Glomerular visceral epithelial cell (primary cell): Measurements from ENCODE around the gene SYNC.
"Not testable (repeated sequence)": the region's sequence is repeated elsewhere in the genome, so short reads cannot be mapped to it uniquely, and the experiment has no call there.

Experiments
- DNase-seq: peaks from one replicate; pipeline ENCODE4 v3.0.0-alpha.2; 2016; ENCODE audit errors: extremely low spot score

Gene SYNC

GRCh38 chr1:32693455-32694174 lies 9.0 kb downstream of the SYNC start:
- DNase-seq, result no peak

GRCh38 chr1:32686387-32686786 lies 16.2 kb downstream of the SYNC start:
- no peak for DNase-seq

GRCh38 chr1:32685498-32685897 lies 17.1 kb downstream of the SYNC start:
- no peak for DNase-seq

- no peak for DNase-seq
Observed at GRCh38 chr1:32684167-32684811, 18.3 kb downstream of the SYNC start.

- no peak for DNase-seq
Observed at GRCh38 chr1:32683397-32683796, 19.2 kb downstream of the SYNC start.

- DNase-seq, result no peak
Observed at GRCh38 chr1:32681999-32682398, 20.6 kb downstream of the SYNC start.

- no peak for DNase-seq
Observed at GRCh38 chr1:32681509-32681908, 21.1 kb downstream of the SYNC start.

GRCh38 chr1:32680642-32681041 lies 21.9 kb downstream of the SYNC start:
- DNase-seq, result no peak

GRCh38 chr1:32679993-32680392 lies 22.6 kb downstream of the SYNC start:
- DNase-seq, result not testable (repeated sequence)

- no peak for DNase-seq
Observed at GRCh38 chr1:32676945-32677344, 25.6 kb downstream of the SYNC start.

GRCh38 chr1:32668716-32669115 lies 33.9 kb downstream of the SYNC start:
- not testable (repeated sequence) for DNase-seq

- peak; percentile 69 for DNase-seq
Observed at GRCh38 chr1:32666901-32667566, 35.5 kb downstream of the SYNC start.

GRCh38 chr1:32665915-32666314 lies 36.7 kb downstream of the SYNC start:
- DNase-seq, result no peak

GRCh38 chr1:32659581-32659980 lies 43.0 kb downstream of the SYNC start:
- no peak for DNase-seq

GRCh38 chr1:32652244-32652962 lies 50.2 kb downstream of the SYNC start:
- no peak for DNase-seq

- peak; percentile 36 for DNase-seq
Observed at GRCh38 chr1:32651461-32652073, 51.0 kb downstream of the SYNC start.

GRCh38 chr1:32650752-32651460 lies 51.7 kb downstream of the SYNC start, which contains the start of gene RBBP4:
Gene RBBP4, plus strand, starts transcription at chr1:32651208. Its CDS starts 99 bp downstream, at chr1:32651307.
- peak; percentile 98 for DNase-seq

GRCh38 chr1:32650248-32650751 lies 52.3 kb downstream of the SYNC start, which contains the start of gene ZBTB8OS:
Gene ZBTB8OS, minus strand, starts transcription at chr1:32650550. Its CDS starts 21 bp downstream, at chr1:32650529.
- peak; percentile 92 for DNase-seq

- DNase-seq, result no peak
Observed at GRCh38 chr1:32647308-32648134, 55.0 kb downstream of the SYNC start.

- no peak for DNase-seq
Observed at GRCh38 chr1:32644426-32644825, 58.1 kb downstream of the SYNC start.
